WTC11 (cell line): ENCODE data around the gene MLC1.

Source experiments
- ATF3 ChIP-seq: sonication (generic); formaldehyde crosslinking; conservative IDR thresholded peaks from 2 replicates; pipeline ENCODE4 v1.8.1; 2022; ENCODE audit warnings: mild to moderate bottlenecking, missing genetic modification reagents
- CTCF ChIP-seq: fragments of 200-600 bp; IDR thresholded peaks from 2 replicates; pipeline ENCODE4 v1.8.0; 2022; ENCODE audit warnings: antibody characterized with exemption
- ELF4 ChIP-seq: sonication (generic); formaldehyde crosslinking; IDR thresholded peaks from 2 replicates; pipeline ENCODE4 v1.8.1; 2022; ENCODE audit warnings: low read depth, mild to moderate bottlenecking, moderate library complexity, missing genetic modification reagents
- HMGXB4 ChIP-seq: sonication (generic); formaldehyde crosslinking; IDR thresholded peaks from 2 replicates; pipeline ENCODE4 v1.8.1; 2023; ENCODE audit warnings: mild to moderate bottlenecking, moderate library complexity, missing genetic modification reagents
- PRDM15 ChIP-seq: sonication (generic); formaldehyde crosslinking; IDR thresholded peaks from 2 replicates; pipeline ENCODE4 v1.8.0; 2022; ENCODE audit warnings: missing genetic modification reagents
- ZNF232 ChIP-seq: sonication (generic); formaldehyde crosslinking; IDR thresholded peaks from 2 replicates; pipeline ENCODE4 v1.8.0; 2022; ENCODE audit warnings: mild to moderate bottlenecking, missing genetic modification reagents

- TF ChIP-seq CTCF (no peak), ZNF232 (no peak), PRDM15 (CRISPR knock-in tag) (no peak), HMGXB4 (CRISPR knock-in tag) (no peak), ELF4 (CRISPR knock-in tag) (no peak), ATF3 (no peak)
These were observed 7.1 kb upstream of the MLC1 start for GRCh38 chr22:50092342-50092741.
